ENCODE results near the gene FFAR3. TPM values are rescaled to one million over a fixed set of nuclear protein-coding genes. Genes with fewer than 3 reads are reported as not detected.

FFAR3 gene
- total RNA-seq, 4 donors from 2014 or later = 0.95 to 5.5 (median 2.2) TPM

GRCh38 chr19:35381926-35382325 lies 23.7 kb downstream of the FFAR3 start:
- ATAC-seq (ENCODE audit: low FRiP score) = no peak
- no peak for DNase-seq (ENCODE audit: low spot score)
- no peak for TF ChIP-seq CTCF (IDR thresholded peaks at IDR 0.05)

DNA sequence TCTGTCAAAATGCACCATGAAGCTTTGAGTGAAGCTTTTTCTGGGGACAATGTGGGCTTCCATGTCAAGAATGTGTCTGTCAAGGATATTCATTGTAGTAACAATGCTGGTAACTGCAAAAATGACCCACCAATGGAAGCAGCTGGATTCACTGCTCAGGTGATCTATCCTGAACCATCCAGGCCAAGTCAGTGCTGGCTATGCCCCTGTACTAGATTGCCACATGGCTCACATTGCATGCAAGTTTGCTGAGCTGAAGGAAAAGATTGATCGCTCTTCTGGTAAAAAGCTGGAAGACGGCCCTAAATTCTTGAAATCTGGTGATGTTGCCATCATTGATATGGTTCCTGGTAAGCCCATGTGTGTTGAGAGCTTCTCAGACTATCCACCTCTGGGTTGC lies 25.3 kb downstream of the FFAR3 start:
- no peak for ATAC-seq (ENCODE audit: low FRiP score)
- no peak for TF ChIP-seq CTCF (IDR thresholded peaks at IDR 0.05)
- DNase-seq (ENCODE audit: low spot score) = no peak

- no peak for DNase-seq (ENCODE audit: low spot score)
- ATAC-seq (ENCODE audit: low FRiP score) = no peak
- TF ChIP-seq CTCF (IDR thresholded peaks at IDR 0.05) = no peak
Measured at GRCh38 chr19:35388277-35389054, 30.2 kb downstream of the FFAR3 start.

DNA sequence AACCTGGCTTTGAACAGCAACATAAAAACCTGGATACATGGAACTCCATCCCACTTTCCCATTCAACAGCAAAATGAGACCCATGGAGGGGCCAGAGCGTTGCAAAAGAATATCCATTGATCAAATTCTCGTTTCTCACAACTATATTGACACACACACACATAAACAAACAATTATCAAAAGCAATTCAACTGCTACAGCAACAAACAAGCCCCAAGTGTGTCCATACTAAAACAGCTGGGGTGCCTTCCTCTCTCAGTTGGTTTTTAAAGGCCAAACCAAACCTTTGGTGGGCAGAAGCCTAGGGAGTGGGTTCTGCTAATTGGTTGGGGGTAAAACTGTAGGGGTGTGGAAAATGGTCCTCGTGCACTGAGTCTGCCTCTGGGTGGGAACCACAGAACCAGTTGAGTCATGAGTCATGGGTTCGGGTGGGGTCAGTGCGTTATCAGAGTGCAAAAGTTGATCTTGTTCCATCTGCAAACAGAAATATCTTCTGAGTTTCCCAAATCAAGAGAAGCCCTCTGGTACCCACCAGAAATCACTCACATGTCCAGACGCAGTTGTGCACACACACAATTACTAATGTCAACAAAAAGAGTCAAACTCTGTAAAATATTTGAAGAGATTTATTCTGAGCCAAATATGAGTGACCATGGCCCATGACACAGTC lies 31.1 kb downstream of the FFAR3 start:
- ATAC-seq (ENCODE audit: low FRiP score) = no peak
- no peak for DNase-seq (ENCODE audit: low spot score)
- TF ChIP-seq CTCF (IDR thresholded peaks at IDR 0.05) = no peak

DNA sequence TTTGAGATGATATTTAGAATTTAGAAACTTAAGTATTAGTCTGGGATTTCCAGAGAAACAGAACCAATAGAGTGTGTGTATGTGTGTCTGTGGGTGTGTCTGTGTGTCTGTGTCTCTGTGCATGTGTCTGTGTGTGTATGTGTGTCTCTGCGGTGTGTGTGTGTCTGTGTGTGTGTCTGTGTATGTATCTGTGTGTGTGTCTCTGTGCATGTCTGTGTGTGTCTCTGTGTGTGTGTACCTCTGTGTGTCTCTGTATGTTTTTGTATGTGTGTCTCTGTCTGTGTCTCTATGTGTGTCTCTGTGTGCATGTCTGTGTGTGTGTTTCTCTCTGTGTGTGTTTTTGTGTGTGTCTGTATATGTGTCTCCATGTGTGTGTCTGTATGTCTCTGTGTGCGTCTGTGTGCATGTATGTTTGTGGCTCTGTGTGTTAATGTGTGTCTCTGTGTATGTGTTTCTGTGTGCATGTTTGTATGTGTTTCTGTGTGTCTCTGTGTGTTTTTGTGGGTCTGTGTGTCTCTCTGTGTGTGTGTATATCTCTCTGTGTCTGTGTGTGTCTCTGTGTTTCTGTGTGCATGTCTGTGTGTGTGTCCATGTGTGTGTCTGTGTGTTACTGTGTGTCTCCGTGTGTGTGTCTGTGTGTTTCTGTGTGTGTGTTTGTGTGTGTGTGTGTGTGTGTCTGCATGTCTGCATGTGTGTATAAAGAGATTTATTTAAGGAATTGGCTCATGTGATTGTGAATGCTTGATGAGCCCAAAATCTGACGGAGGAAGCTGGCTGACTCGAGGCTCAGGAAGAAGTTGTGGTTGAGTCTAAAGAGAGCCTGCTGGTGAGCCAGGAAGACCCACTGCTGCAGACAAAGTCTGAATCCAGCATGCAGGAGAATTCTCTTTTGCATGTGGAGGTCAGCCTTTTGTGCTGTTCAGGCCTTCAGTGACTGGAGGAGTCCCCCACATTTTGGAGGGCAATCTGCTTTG lies 34.8 kb downstream of the FFAR3 start:
- ATAC-seq (ENCODE audit: low FRiP score) (no peak), DNase-seq (ENCODE audit: low spot score) (no peak)
- TF ChIP-seq CTCF (IDR thresholded peaks at IDR 0.05) = no peak

GRCh38 chr19:35395382-35396199 lies 37.3 kb downstream of the FFAR3 start:
- no peak for TF ChIP-seq CTCF (IDR thresholded peaks at IDR 0.05)
- no peak for ATAC-seq (ENCODE audit: low FRiP score)
- no peak for DNase-seq (ENCODE audit: low spot score)

Data from omental fat pad (tissue), 4 donors.